ENCODE measurements around the gene SELENBP1. TPM values are rescaled to one million over a fixed set of nuclear protein-coding genes. Genes with fewer than 3 reads are reported as not detected.

The SELENBP1 gene
- total RNA-seq, 5 donors from 2014 or later (not counting 1 experiment from before 2014, with no cell fraction given): 0.72 to 1.2 (median 0.93) TPM; not detected in 2

DNA sequence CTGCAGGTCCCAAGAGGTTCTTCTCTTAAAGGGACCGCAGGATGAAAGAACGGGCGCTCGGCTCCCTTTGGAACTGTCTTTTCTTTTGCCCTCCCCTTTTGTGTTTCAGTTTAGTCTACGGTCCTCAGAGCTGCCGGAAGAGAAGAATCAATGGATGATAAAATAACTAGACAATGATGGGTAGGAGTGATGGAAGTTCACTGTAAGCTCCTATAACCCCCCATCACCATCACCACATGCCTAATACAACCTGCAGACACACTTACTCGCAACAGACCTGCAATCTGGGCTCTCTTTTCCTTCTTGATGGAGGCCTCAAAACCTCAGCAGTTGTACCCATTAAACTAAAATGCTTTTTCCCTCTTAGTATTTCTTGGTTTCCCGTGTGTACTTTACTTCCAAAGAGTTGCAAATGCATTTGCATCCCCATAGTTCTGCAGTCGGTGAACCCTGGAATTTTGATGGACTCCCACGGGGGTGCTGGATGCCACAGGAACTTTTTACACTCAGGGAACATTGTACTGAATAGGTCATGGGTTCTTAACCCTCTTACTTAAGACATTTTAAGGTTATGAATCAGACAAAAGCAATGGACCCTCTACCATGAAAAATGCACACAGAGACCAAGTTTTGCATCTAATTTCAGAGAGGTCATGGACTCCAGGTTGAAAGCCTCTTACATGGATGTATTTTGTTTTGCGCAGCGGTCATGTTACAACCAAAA lies 24.8 kb downstream of the SELENBP1 start:
- H3K4me3 Mint-ChIP-seq: peak overlapping the region; percentile 95 to 98 (median 96)
- H3K27ac Mint-ChIP-seq: peak overlapping the region; percentile 98 to 100
- ChIA-PET POLR2A (interaction anchor here (0.6 to 0.7 kb wide), 4 partner anchors 9 to 50 kb away, joined by 3 to 6 read pairs (median 3); no protein-coding TSS in a partner anchor), CTCF (interaction anchor here (0.7 to 1.2 kb wide), 5 partner anchors 9 to 243 kb away, joined by 3 to 11 read pairs (median 3); partner anchors contain the start of gene PI4KB (in 1 of the 2))
- peak in 1 of 4 experiments; percentile 4 for ATAC-seq (replicated peaks in 1 of 4)
- Histone ChIP-seq H3K36me3 (ENCODE audit: control insufficient read depth in 2 of 2, extremely low read depth in 1 of 2, insufficient read depth in 1 of 2, low read length in 1 of 2) (peaks cover 8 to 28% of the 10 kb centered on the region in 2 donors), H3K9me3 (no peaks in the 10 kb centered on the region), H3K4me3 (ENCODE audit: control insufficient read depth in 1 of 2, extremely low read depth in 1 of 2, low read length in 1 of 2) (peak overlapping the region; percentile 72 to 77), H3K4me1 (ENCODE audit: control insufficient read depth in 1 of 2, extremely low read depth in 1 of 2, insufficient read depth in 2 of 2, low read length in 2 of 2) (peaks cover 10 to 25% of the 10 kb centered on the region in 2 experiments), H3K27ac (ENCODE audit: low read length) (peak overlapping the region; percentile 99), H3K27me3 (replicated peaks in 1 of 2; ENCODE audit: control insufficient read depth in 2 of 2, extremely low read depth in 1 of 2, insufficient read depth in 2 of 2, low read length in 1 of 2) (no peaks in the 10 kb centered on the region)
- peaks cover 25 to 46% (median 36%) of the 10 kb centered on the region in 3 donors for H3K4me1 Mint-ChIP-seq
- 40% methylated on average over 1 of the region's 12 CpGs for WGBS (ENCODE audit: insufficient coverage)
- no peaks in the 10 kb centered on the region for H3K27me3 Mint-ChIP-seq
- H3K9me3 Mint-ChIP-seq: no peaks in the 10 kb centered on the region
- peaks cover 24% of the 10 kb centered on the region for H3K36me3 Mint-ChIP-seq
- no peak for DNase-seq

DNA sequence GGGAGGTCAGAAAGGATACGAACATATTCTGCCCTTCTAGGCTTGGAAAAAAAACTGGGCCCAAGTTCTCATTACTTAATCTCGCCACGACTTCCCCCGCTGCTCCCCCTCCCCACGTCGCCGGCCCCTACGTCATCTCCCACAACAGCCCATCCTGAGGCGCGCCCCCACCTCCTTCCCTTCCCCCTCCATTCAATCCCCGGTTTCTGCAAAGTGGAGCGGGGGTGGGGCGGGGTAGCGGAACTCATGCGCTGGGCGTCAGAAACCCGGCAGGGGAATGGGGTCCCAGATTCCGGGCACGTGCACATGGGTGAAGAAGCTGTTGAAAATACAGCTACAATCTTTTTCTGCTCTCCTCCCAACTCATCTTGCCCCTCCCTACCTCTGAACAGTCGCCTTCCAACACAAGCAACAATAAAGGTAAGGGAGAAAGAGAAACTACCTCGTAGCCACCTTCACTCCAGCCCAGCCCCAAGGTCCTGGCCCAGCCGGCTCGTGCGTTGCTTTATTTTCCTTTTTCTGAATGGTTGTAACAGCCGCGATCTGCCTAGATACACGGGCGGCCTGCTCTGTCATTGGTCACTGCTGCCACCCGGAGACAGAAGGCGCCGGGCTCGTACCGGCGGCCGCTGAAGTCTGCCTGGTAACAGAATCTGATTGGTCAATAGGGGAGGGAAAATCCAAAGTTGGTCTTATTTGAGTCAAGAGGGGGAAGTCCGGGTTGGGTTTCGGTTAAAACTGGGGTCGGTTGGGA lies 25.6 kb downstream of the SELENBP1 start, which contains the start of gene RFX5:
TSS of gene RFX5 (minus strand) at position 484 of the 754 bp plus-strand sequence. CDS start 932 bp downstream, outside the sequence.
- H3K27me3 ChIP-seq (replicated peaks in 1 of 2; ENCODE audit: control insufficient read depth in 2 of 2, extremely low read depth in 1 of 2, insufficient read depth in 2 of 2, low read length in 1 of 2): no peaks in the 10 kb centered on the region
- Mint-ChIP-seq H3K27me3 (no peaks in the 10 kb centered on the region), H3K4me1 (peaks cover 25 to 46% (median 36%) of the 10 kb centered on the region in 3 donors), H3K27ac (peak within 1 kb of the TSS; percentile 98 to 100), H3K9me3 (no peaks in the 10 kb centered on the region), H3K4me3 (peak within 1 kb of the TSS; percentile 95 to 98 (median 96)), H3K36me3 (peaks cover 25% of the 10 kb centered on the region)
- peaks cover 13 to 36% of the 10 kb centered on the region in 2 donors for H3K36me3 ChIP-seq (ENCODE audit: control insufficient read depth in 2 of 2, extremely low read depth in 1 of 2, insufficient read depth in 1 of 2, low read length in 1 of 2)
- DNase-seq (peak; percentile 78 to 98 (median 95)), ATAC-seq (replicated peaks in 1 of 4) (peak; percentile 92 to 97 (median 97))
- POLR2A ChIA-PET: interaction anchor here in 1 of 2 donors (0.7 kb wide), 1 partner anchor 8 kb away, joined by 3 read pairs; no protein-coding TSS in a partner anchor
- CTCF ChIA-PET: interaction anchor here in 1 of 2 donors (0.7 to 1.2 kb wide), 4 partner anchors 8 to 243 kb away, joined by 3 to 11 read pairs (median 4); partner anchors contain the start of gene PI4KB
- H3K4me1 ChIP-seq (ENCODE audit: control insufficient read depth in 1 of 2, extremely low read depth in 1 of 2, insufficient read depth in 2 of 2, low read length in 2 of 2): peaks cover 10 to 25% of the 10 kb centered on the region in 2 experiments
- H3K4me3 ChIP-seq (ENCODE audit: control insufficient read depth in 1 of 2, extremely low read depth in 1 of 2, low read length in 1 of 2): peak within 1 kb of the TSS; percentile 72 to 77
- peak within 1 kb of the TSS; percentile 99 for H3K27ac ChIP-seq (ENCODE audit: low read length)
- H3K9me3 ChIP-seq: no peaks in the 10 kb centered on the region
- WGBS (ENCODE audit: insufficient coverage): 0% methylated on average over 16 of the region's 38 CpGs

DNA sequence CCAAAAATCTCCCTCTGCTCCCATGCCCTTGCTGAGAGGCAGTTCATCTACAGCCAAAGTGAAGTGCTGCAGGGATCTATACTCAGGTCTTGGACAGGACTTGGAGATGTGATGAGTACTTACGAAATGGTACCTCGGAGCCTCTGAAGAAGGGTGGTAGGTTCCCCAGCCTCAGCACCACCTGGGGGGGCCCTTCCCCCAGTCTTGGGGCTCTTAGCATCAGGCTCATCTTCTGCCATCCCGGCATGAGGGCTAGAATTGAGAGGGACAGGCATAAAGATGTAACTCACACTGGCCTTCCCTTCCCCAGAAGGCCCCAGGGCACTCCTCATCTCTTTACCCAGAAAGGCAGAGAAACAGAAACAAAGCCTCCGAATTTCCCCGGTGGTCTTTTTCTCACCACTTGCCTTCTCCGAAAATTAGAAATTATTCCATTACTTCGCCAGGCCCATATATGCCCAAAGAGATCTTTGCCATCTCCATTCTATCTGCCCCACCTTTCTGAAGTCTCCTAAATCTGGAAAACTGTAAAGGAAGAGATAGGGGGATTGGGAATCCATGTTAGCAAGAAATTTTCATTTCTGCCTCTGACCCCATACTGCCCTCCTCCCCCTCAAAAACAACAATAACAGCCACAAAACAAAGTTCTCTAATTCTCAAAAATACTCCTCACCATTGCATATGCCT lies 26.3 kb downstream of the SELENBP1 start:
- 60% methylated on average over 1 of the region's 7 CpGs for WGBS (ENCODE audit: insufficient coverage)

DNA sequence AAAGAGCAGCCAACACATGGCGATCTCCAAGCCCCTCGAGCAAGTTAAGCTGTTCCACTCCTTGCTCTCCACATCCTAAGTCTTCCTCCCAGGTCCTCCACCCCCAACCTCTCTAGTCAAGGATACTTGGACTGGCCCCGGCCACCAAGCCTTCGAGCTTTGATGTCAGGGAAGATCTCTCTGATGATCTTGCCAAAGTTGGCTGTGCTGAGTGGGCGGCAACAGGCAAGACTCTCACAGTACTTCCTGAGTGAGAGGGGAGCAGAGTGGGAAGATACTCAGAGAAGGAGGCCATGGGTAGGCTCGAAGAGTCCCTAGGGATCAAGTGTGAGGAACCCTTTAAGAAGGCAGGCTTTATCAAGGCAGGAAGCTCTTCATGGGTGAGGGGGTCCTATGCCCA lies 28.2 kb downstream of the SELENBP1 start:
- ATAC-seq (replicated peaks in 1 of 4) (no peak), DNase-seq (no peak)
- ChIA-PET CTCF (interaction anchor here in 1 of 2 donors (1.3 kb wide), 1 partner anchor 55 kb away, joined by 3 read pairs; the partner anchor contains the start of gene PSMB4), POLR2A (interaction anchor here (0.6 kb wide), 2 partner anchors 8 to 27 kb away, joined by 4 to 12 read pairs; no protein-coding TSS in a partner anchor)
- Mint-ChIP-seq H3K4me1 (peaks cover 31 to 57% (median 44%) of the 10 kb centered on the region in 3 donors), H3K4me3 (peak overlapping the region in 1 of 3 donors; percentile 31), H3K9me3 (no peaks in the 10 kb centered on the region), H3K36me3 (peaks cover 28% of the 10 kb centered on the region), H3K27me3 (no peaks in the 10 kb centered on the region), H3K27ac (peak overlapping the region; percentile 55 to 73)
- Histone ChIP-seq H3K4me1 (ENCODE audit: control insufficient read depth in 1 of 2, extremely low read depth in 1 of 2, insufficient read depth in 2 of 2, low read length in 2 of 2) (peaks cover 10 to 25% of the 10 kb centered on the region in 2 experiments), H3K27me3 (replicated peaks in 1 of 2; ENCODE audit: control insufficient read depth in 2 of 2, extremely low read depth in 1 of 2, insufficient read depth in 2 of 2, low read length in 1 of 2) (no peaks in the 10 kb centered on the region), H3K9me3 (no peaks in the 10 kb centered on the region), H3K4me3 (ENCODE audit: control insufficient read depth in 1 of 2, extremely low read depth in 1 of 2, low read length in 1 of 2) (no peak overlapping the region), H3K27ac (ENCODE audit: low read length) (no peak overlapping the region), H3K36me3 (ENCODE audit: control insufficient read depth in 2 of 2, extremely low read depth in 1 of 2, insufficient read depth in 1 of 2, low read length in 1 of 2) (peaks cover 14 to 40% of the 10 kb centered on the region in 2 donors)
- WGBS (ENCODE audit: insufficient coverage): 100% methylated on average over 1 of the region's 6 CpGs

More for the DNA sequence above, 26.3 kb downstream of the SELENBP1 start:
- peaks cover 14 to 40% of the 10 kb centered on the region in 2 donors for H3K36me3 ChIP-seq (ENCODE audit: control insufficient read depth in 2 of 2, extremely low read depth in 1 of 2, insufficient read depth in 1 of 2, low read length in 1 of 2)
- peaks cover 25 to 46% (median 36%) of the 10 kb centered on the region in 3 donors for H3K4me1 Mint-ChIP-seq
- ChIA-PET POLR2A (no interaction called here), CTCF (no interaction called here)
- H3K9me3 ChIP-seq: no peaks in the 10 kb centered on the region
- H3K27ac Mint-ChIP-seq: peak overlapping the region; percentile 98 to 100
- H3K36me3 Mint-ChIP-seq: peaks cover 25% of the 10 kb centered on the region
- H3K4me1 ChIP-seq (ENCODE audit: control insufficient read depth in 1 of 2, extremely low read depth in 1 of 2, insufficient read depth in 2 of 2, low read length in 2 of 2): peaks cover 10 to 25% of the 10 kb centered on the region in 2 experiments
- no peaks in the 10 kb centered on the region for H3K27me3 ChIP-seq (replicated peaks in 1 of 2; ENCODE audit: control insufficient read depth in 2 of 2, extremely low read depth in 1 of 2, insufficient read depth in 2 of 2, low read length in 1 of 2)
- no peaks in the 10 kb centered on the region for H3K9me3 Mint-ChIP-seq
- ATAC-seq (replicated peaks in 1 of 4) (no peak), DNase-seq (peak in 3 of 35 experiments; percentile 7 to 32 (median 8))
- peak overlapping the region; percentile 72 to 77 for H3K4me3 ChIP-seq (ENCODE audit: control insufficient read depth in 1 of 2, extremely low read depth in 1 of 2, low read length in 1 of 2)
- peak overlapping the region; percentile 95 to 98 (median 96) for H3K4me3 Mint-ChIP-seq
- H3K27ac ChIP-seq (ENCODE audit: low read length): peak overlapping the region; percentile 99
- H3K27me3 Mint-ChIP-seq: no peaks in the 10 kb centered on the region

DNA sequence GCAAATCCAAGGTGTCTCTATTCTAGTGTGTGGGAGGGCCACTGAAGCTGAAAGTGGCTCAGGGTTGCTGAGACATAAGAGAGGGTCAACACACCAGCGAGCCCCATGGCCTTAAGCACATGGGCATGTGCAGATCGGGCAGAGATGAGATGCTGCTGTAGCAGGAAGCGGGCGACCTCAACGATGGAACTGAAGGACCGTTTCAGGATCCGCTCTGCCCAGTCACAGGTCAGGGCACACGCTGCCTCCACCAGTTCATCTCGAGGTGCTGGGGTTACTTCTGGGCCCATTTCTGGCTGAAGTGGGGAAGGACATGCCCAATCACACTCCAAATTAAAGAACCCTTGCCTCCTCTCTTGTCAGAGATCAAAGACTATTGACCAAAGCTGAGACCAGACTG lies 28.9 kb downstream of the SELENBP1 start:
- Histone ChIP-seq H3K4me1 (ENCODE audit: control insufficient read depth in 1 of 2, extremely low read depth in 1 of 2, insufficient read depth in 2 of 2, low read length in 2 of 2) (peaks cover 10 to 25% of the 10 kb centered on the region in 2 experiments), H3K36me3 (ENCODE audit: control insufficient read depth in 2 of 2, extremely low read depth in 1 of 2, insufficient read depth in 1 of 2, low read length in 1 of 2) (peaks cover 14 to 40% of the 10 kb centered on the region in 2 donors), H3K4me3 (ENCODE audit: control insufficient read depth in 1 of 2, extremely low read depth in 1 of 2, low read length in 1 of 2) (no peak overlapping the region), H3K9me3 (no peaks in the 10 kb centered on the region), H3K27ac (ENCODE audit: low read length) (no peak overlapping the region), H3K27me3 (replicated peaks in 1 of 2; ENCODE audit: control insufficient read depth in 2 of 2, extremely low read depth in 1 of 2, insufficient read depth in 2 of 2, low read length in 1 of 2) (no peaks in the 10 kb centered on the region)
- 86% methylated on average over 9 of the region's 9 CpGs for WGBS (ENCODE audit: insufficient coverage)
- H3K4me1 Mint-ChIP-seq: peaks cover 31 to 59% (median 44%) of the 10 kb centered on the region in 3 donors
- H3K4me3 Mint-ChIP-seq: no peak overlapping the region
- H3K27me3 Mint-ChIP-seq: no peaks in the 10 kb centered on the region
- H3K9me3 Mint-ChIP-seq: no peaks in the 10 kb centered on the region
- DNase-seq (no peak), ATAC-seq (replicated peaks in 1 of 4) (no peak)
- peaks cover 28% of the 10 kb centered on the region for H3K36me3 Mint-ChIP-seq
- peak overlapping the region in 1 of 2 donors; percentile 73 for H3K27ac Mint-ChIP-seq
- POLR2A ChIA-PET: no interaction called here
- CTCF ChIA-PET: no interaction called here

Measured in T-cell (primary cell).